ENCODE measurements around the gene SEMA3C.

- TF ChIP-seq CTCF (IDR thresholded peaks at IDR 0.05; ENCODE audit: low read depth, low read length, poor library complexity, severe bottlenecking) (no peak), EZH2phosphoT487 (IDR thresholded peaks at IDR 0.05; ENCODE audit: borderline replicate concordance, low read length) (no peak)
These were observed 75.7 kb downstream of the SEMA3C start for GRCh38 chr7:80843018-80843677.

All from DOHH2 (cell line).